Peyer's patch (tissue), 4 donors: ENCODE results near the gene CPD. TPM values are rescaled to one million over a fixed set of nuclear protein-coding genes. Genes with fewer than 3 reads are reported as not detected.
"Not testable (repeated sequence)": the region's sequence is repeated elsewhere in the genome, so short reads cannot be mapped to it uniquely, and the experiment has no call there.

Source experiments
- DNase-seq, 3 donors: peaks; one replicate each; pipeline ENCODE4 v3.0.0-alpha.2; 2017 to 2019
- H3K27ac ChIP-seq, 4 donors: fragments of 200-600 bp; sonication (generic); one replicate each; pipeline ENCODE4 v1.5.1; 2016 to 2019
- H3K27me3 ChIP-seq, 2 donors: fragments of 200-600 bp; sonication (generic); one replicate each; pipeline ENCODE4 v1.5.1; 2019
- H3K36me3 ChIP-seq, 3 donors: fragments of 200-600 bp; sonication (generic); one replicate each; pipeline ENCODE4 v1.5.1; 2016 to 2019
- H3K4me1 ChIP-seq, 4 donors: fragments of 200-600 bp; sonication (generic); one replicate each; pipeline ENCODE4 v1.5.1; 2016 to 2019
- H3K4me3 ChIP-seq, 4 donors: fragments of 200-600 bp; sonication (generic); 1 replicate in 3 of 4; 2 replicates in 1 of 4; pipeline ENCODE4 v1.5.1; 2016 to 2019; ENCODE audit warnings: mild to moderate bottlenecking in 1 of 4
- H3K9me3 ChIP-seq, 4 donors: fragments of 200-600 bp; sonication (generic); one replicate each; pipeline ENCODE4 v1.5.1; 2016 to 2019; ENCODE audit warnings: mild to moderate bottlenecking in 1 of 4
- CTCF ChIP-seq, 6 experiments: fragments of 450-650 bp in 4 of 6; fragments of 200-600 bp in 2 of 6; sonication (generic) in 1 of 6; IDR thresholded peaks; one replicate each; pipeline ENCODE4 v1.5.1; 2017 to 2019; ENCODE audit warnings: antibody characterized with exemption in 6 of 6, mild to moderate bottlenecking in 3 of 6, moderate library complexity in 1 of 6
- POLR2A ChIP-seq, 2 donors: fragments of 450-650 bp; IDR thresholded peaks; one replicate each; pipeline ENCODE4 v1.5.1; 2017; ENCODE audit warnings: antibody characterized with exemption in 2 of 2, mild to moderate bottlenecking in 2 of 2, moderate library complexity in 2 of 2
- total RNA-seq, 4 donors: library from RNA; depleted of rRNA; stranded (reverse); fragments of >200 nt; gene quantifications; one replicate each; pipeline ENCODE4 v1.1.0, GENCODE V29; 2016

Gene CPD
- total RNA-seq, 4 donors from 2014 or later, result 9.9 to 242 (median 143) TPM

GRCh38 chr17:30396612-30397011 is 17.9 kb downstream of the CPD start:
- H3K36me3 ChIP-seq, result peaks cover 0 to under 1% (median 0%) of the 10 kb centered on the region in 3 donors
- no peaks in the 10 kb centered on the region for H3K9me3 ChIP-seq
- H3K4me3 ChIP-seq, result no peak overlapping the region
- H3K27ac ChIP-seq, result no peak overlapping the region
- no peak for TF ChIP-seq CTCF (IDR thresholded peaks at IDR 0.05)
- TF ChIP-seq POLR2A (IDR thresholded peaks at IDR 0.05), result no peak
- no peak for DNase-seq
- no peaks in the 10 kb centered on the region for H3K27me3 ChIP-seq
- no peaks in the 10 kb centered on the region for H3K4me1 ChIP-seq

- Histone ChIP-seq H3K9me3 (no peaks in the 10 kb centered on the region), H3K4me3 (no peak overlapping the region), H3K4me1 (no peaks in the 10 kb centered on the region), H3K36me3 (peaks cover 0 to 10% (median 0%) of the 10 kb centered on the region in 3 donors), H3K27ac (no peak overlapping the region), H3K27me3 (no peaks in the 10 kb centered on the region)
- DNase-seq, result no peak
- no peak for TF ChIP-seq CTCF (IDR thresholded peaks at IDR 0.05)
- TF ChIP-seq POLR2A (IDR thresholded peaks at IDR 0.05), result no peak
Measured at GRCh38 chr17:30398328-30399041, 19.8 kb downstream of the CPD start.

GRCh38 chr17:30401097-30401496 is 22.4 kb downstream of the CPD start:
- H3K4me1 ChIP-seq, result no peaks in the 10 kb centered on the region
- TF ChIP-seq CTCF (IDR thresholded peaks at IDR 0.05) (no peak), POLR2A (IDR thresholded peaks at IDR 0.05) (no peak)
- H3K9me3 ChIP-seq, result no peaks in the 10 kb centered on the region

GRCh38 chr17:30405161-30405560 is 26.4 kb downstream of the CPD start:
- TF ChIP-seq POLR2A (IDR thresholded peaks at IDR 0.05), result no peak
- no peak for TF ChIP-seq CTCF (IDR thresholded peaks at IDR 0.05)
- H3K27me3 ChIP-seq, result no peaks in the 10 kb centered on the region
- H3K9me3 ChIP-seq, result no peaks in the 10 kb centered on the region
- H3K4me3 ChIP-seq, result no peak overlapping the region
- peaks cover 0 to 11% (median 0%) of the 10 kb centered on the region in 3 donors for H3K36me3 ChIP-seq
- no peak overlapping the region for H3K27ac ChIP-seq
- no peaks in the 10 kb centered on the region for H3K4me1 ChIP-seq
- no peak for DNase-seq

More at GRCh38 chr17:30401097-30401496, 22.4 kb downstream of the CPD start:
- DNase-seq, result no peak
- H3K27ac ChIP-seq, result no peak overlapping the region
- no peak overlapping the region for H3K4me3 ChIP-seq
- H3K27me3 ChIP-seq, result no peaks in the 10 kb centered on the region
- H3K36me3 ChIP-seq, result peaks cover 0 to 11% (median 0%) of the 10 kb centered on the region in 3 donors

- not testable (repeated sequence) for DNase-seq
Measured at GRCh38 chr17:30410627-30411026, 31.9 kb downstream of the CPD start.

GRCh38 chr17:30412008-30412496 is 33.3 kb downstream of the CPD start:
- H3K4me1 ChIP-seq, H3K9me3 ChIP-seq, DNase-seq, H3K27me3 ChIP-seq, H3K36me3 ChIP-seq, H3K27ac ChIP-seq, H3K4me3 ChIP-seq: not testable (repeated sequence)

More at GRCh38 chr17:30410627-30411026, 31.9 kb downstream of the CPD start:
- not testable (repeated sequence) for H3K27ac ChIP-seq, H3K9me3 ChIP-seq, H3K36me3 ChIP-seq, H3K27me3 ChIP-seq, H3K4me3 ChIP-seq, H3K4me1 ChIP-seq
